ENCODE measurements around the gene TERT. TPM values are rescaled to one million over a fixed set of nuclear protein-coding genes. Genes with fewer than 3 reads are reported as not detected.

The TERT gene
- total RNA-seq, 2 donors from 2014 or later, result not detected

GRCh38 chr5:1207555-1207954 is 87.3 kb downstream of the TERT start:
- Histone ChIP-seq H3K4me1 (peaks cover 14% of the 10 kb centered on the region), H3K27ac (no peak overlapping the region), H3K4me3 (no peak overlapping the region), H3K36me3 (replicated peaks in 1 of 2; ENCODE audit: insufficient read depth in 1 of 2, low read depth in 2 of 2) (no peaks in the 10 kb centered on the region), H3K9me3 (no peaks in the 10 kb centered on the region), H3K27me3 (no peaks in the 10 kb centered on the region)
- no peak for ATAC-seq
- TF ChIP-seq POLR2A (IDR thresholded peaks at IDR 0.05) (no peak), CTCF (IDR thresholded peaks at IDR 0.05) (no peak)
- DNase-seq, result no peak
- intact Hi-C loops (cut with DNase I), result loop anchor here (5.0 kb wide), 1 partner anchor 35 kb away; no protein-coding TSS in a partner anchor
- 73 to 79% methylated on average over 6 of the region's 6 CpGs for WGBS, 2 donors

- Histone ChIP-seq H3K9me3 (no peaks in the 10 kb centered on the region), H3K4me3 (no peak overlapping the region), H3K27ac (no peak overlapping the region), H3K36me3 (replicated peaks in 1 of 2; ENCODE audit: insufficient read depth in 1 of 2, low read depth in 2 of 2) (no peaks in the 10 kb centered on the region), H3K27me3 (no peaks in the 10 kb centered on the region), H3K4me1 (peaks cover 14% of the 10 kb centered on the region)
- intact Hi-C loops (cut with DNase I), result loop anchor here (5.0 kb wide), 1 partner anchor 34 kb away; no protein-coding TSS in a partner anchor
- ATAC-seq, result no peak
- 83 to 89% methylated on average over 14 to 48 of the region's 49 CpGs for WGBS, 2 donors
- DNase-seq, result no peak
- TF ChIP-seq CTCF (IDR thresholded peaks at IDR 0.05), result no peak
- TF ChIP-seq POLR2A (IDR thresholded peaks at IDR 0.05), result no peak
These were observed 88.1 kb downstream of the TERT start for GRCh38 chr5:1206521-1207412.

GRCh38 chr5:1205255-1206180 is 89.3 kb downstream of the TERT start:
- WGBS, 2 donors, result 68 to 72% methylated on average over 10 to 11 of the region's 11 CpGs
- TF ChIP-seq POLR2A (IDR thresholded peaks at IDR 0.05) (no peak), CTCF (IDR thresholded peaks at IDR 0.05) (no peak)
- peak overlapping the region in 3 of 4 donors; percentile 56 to 78 (median 67) for H3K27ac ChIP-seq
- intact Hi-C loops (cut with DNase I), result loop anchor here (5.0 kb wide), 1 partner anchor 33 kb away; no protein-coding TSS in a partner anchor
- H3K4me1 ChIP-seq, result peaks cover 14% of the 10 kb centered on the region
- no peak for ATAC-seq
- no peaks in the 10 kb centered on the region for H3K27me3 ChIP-seq
- H3K36me3 ChIP-seq (replicated peaks in 1 of 2; ENCODE audit: insufficient read depth in 1 of 2, low read depth in 2 of 2), result no peaks in the 10 kb centered on the region
- H3K4me3 ChIP-seq, result no peak overlapping the region
- no peak for DNase-seq
- no peaks in the 10 kb centered on the region for H3K9me3 ChIP-seq

DNA sequence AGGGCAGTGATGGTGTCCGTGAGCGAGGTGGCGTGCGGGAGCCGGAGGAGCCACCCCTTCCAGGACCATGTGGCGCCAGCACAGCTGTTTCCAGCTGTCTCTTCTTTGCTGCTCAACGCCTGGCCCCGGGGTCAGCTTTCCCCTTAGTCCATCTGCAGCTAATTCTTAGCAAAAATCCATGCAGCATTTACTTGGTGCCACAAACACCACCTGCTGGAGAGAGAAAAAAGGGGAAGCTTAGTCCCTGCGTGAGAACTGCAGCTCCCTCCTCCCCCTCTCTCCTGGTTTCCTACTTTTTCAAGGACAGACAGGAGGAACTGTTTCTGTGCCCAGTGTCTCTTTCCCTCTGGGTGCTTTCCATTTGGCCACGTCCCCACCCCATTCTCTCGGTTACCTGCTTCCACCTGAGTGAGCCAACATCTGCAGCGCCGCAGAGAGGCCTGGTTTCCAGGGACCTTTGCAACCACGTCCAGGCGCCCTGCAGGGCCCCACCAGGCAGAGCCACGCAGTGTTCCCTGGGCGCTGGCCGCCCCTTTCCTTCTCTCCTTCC is 90.1 kb downstream of the TERT start:
- Histone ChIP-seq H3K4me3 (no peak overlapping the region), H3K27ac (peak overlapping the region in 3 of 4 donors; percentile 56 to 78 (median 67)), H3K9me3 (no peaks in the 10 kb centered on the region), H3K4me1 (peaks cover 18% of the 10 kb centered on the region), H3K36me3 (replicated peaks in 1 of 2; ENCODE audit: insufficient read depth in 1 of 2, low read depth in 2 of 2) (no peaks in the 10 kb centered on the region), H3K27me3 (no peaks in the 10 kb centered on the region)
- WGBS, 2 donors, result 17 to 20% methylated on average over 15 to 18 of the region's 18 CpGs
- intact Hi-C loops (cut with DNase I), result loop anchor here (5.0 kb wide), 1 partner anchor 32 kb away; no protein-coding TSS in a partner anchor
- TF ChIP-seq CTCF (IDR thresholded peaks at IDR 0.05) (peak; percentile 31 to 84 (median 76)), POLR2A (IDR thresholded peaks at IDR 0.05) (no peak)
- DNase-seq (peak; percentile 58 to 87 (median 78)), ATAC-seq (peak; percentile 92)

Data from body of pancreas (tissue), 4 donors.